ENCODE results near the gene C11orf21.

- TF ChIP-seq TAF7 (optimal IDR thresholded peaks at IDR 0.05; ENCODE audit: borderline replicate concordance, low read depth, low read length) (no peak), RAD21 (IDR thresholded peaks at IDR 0.05 in 1 of 2, conservative IDR thresholded peaks at IDR 0.05 in 1 of 2; ENCODE audit: low read depth in 2 of 2, low read length in 2 of 2) (no peak), POLR2A (IDR thresholded peaks at IDR 0.05; ENCODE audit: control extremely low read depth in 1 of 2, low read depth in 2 of 2, low read length in 2 of 2) (no peak), CTCF (IDR thresholded peaks at IDR 0.05; ENCODE audit: control extremely low read depth in 1 of 3, insufficient read depth in 1 of 3, low read depth in 1 of 3, low read length in 3 of 3) (no peak), TCF12 (IDR thresholded peaks at IDR 0.05; ENCODE audit: low read depth, low read length) (no peak), EP300 (IDR thresholded peaks at IDR 0.05; ENCODE audit: borderline replicate concordance in 1 of 2, low read depth in 2 of 2, low read length in 2 of 2) (no peak)
Observed at GRCh38 chr11:2248762-2249161, 53.0 kb downstream of the C11orf21 start.

All from H1 (cell line).